GM21576 (cell line): ENCODE results near the gene ZNF821.
A peak's percentile ranks its signal among the peaks of the same experiment; 100 is the strongest.
"Not testable (repeated sequence)": the region's sequence is repeated elsewhere in the genome, so short reads cannot be mapped to it uniquely, and the experiment has no call there.

ENCODE experiments used
- ATAC-seq: cut with Tn5 transposase; IDR thresholded peaks from one replicate; pipeline ENCODE4 v1.9.1; 2021; ENCODE audit warnings: mild to moderate bottlenecking, moderate library complexity; ENCODE audit not compliant: unreplicated experiment

Gene ZNF821

DNA sequence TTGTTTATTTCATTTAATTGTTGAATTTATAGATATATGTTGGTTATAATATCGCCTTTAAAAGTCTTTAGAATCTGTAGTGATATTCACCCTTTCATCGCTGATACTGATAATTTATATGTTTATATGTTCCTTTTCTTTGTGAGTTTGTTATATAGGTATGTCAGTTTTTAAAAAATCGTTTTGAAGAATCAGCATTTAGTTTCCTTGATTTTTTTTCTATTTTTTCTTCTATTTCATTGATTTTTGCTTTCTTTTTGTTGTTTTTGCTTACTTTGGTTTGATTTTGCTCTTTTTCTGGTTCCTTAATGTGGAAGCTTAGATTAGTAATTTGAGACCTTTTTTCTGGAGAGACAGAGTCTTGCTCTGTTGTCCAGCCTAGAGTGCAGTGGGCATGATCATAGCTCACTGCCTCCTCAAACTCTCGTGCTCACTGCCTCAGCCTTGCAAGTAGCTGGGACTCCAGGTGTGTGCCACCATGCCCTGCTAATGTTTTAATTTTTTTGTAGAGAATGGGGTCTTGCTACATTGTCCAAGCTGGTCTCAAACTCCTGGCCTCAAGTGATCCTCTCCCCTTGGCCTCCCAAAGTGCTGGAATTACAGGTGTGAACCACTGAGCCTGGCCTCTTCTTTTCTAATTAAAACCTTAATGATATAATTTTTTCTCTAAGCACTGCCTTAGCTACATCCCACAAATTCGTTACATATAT, 18.8 kb upstream of the ZNF821 start:
- no peak for ATAC-seq

DNA sequence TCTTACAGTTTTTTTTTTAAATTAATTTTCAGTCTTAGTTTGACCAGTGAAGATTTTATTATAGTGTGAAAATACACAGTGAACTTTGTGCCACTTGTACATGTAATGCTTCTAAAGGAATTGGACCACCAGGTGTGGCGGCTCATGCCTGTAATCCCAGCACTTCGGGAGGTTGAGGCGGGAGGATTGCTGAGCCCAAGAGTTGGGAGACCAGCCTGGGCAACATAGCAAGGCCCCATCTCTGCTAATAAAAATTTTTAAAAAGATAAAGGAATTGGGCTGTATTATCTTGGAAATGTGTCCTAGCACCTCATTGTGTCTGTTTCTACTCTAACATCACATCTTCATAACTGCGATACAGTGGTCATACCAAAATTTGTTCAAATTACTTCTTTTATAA, 15.2 kb upstream of the ZNF821 start:
- no peak for ATAC-seq

DNA sequence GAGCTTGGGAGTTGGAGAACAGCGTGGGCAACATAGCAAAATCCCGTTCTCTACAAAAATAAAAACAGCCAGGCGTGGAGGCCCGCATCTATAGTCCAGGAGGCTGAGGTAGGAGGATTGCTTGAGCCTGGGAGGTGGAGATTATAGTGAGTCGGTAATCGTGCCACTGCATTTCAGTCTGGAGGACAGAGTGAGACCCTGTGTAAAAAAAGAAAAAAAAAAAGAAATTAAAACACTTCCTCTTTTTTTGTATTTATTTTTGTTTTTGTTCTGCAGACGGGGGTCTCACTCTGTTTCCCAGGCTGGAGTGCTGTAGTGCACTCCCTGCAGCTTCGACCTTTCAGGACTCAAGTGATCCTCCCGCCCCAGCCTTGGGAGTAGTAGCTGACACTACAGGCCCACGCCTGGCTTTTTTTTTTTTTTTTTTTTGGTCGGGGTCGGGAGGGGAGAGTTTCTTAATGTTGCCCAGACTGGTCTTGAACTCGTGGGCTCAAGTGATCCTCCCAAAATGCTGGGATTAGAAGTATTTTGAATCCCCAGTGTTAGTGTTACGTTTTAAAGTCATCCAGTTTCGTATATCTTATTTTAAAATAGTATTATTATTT, 12.9 kb upstream of the ZNF821 start:
- no peak for ATAC-seq

DNA sequence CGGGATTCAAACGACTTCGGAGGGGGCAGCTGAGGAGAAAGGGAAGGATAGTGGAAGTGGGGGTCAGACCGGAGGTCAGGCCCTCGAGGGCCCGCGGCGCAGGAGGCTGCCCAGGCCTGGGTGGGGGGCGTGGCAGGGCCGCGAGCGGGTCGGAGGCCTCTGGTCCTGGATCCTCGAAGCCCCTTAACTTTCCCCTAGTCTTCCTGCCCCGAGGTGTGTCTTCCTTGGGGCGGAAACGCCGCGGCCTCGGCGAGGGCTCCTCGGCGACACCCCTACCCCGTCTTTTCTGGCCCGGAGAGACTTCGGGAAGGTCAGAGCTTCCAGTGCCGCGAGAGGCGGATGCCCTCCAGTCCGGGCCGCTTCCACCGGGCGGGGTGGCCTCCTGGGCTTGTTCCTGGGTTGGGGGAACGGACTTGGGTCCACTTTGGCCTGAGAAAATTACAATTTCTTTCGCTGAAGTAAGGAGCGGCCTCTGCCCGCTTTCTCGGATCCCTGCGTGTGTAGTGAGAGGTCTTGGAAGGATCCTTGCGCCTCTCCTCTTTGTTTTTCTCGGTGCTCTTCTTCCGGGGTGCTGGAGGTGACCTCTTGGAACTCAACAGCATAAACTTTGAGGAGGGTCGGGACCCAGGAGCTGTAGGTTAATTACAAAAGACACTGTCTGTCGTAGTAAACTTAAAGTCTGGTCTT, 11.8 kb upstream of the ZNF821 start:
- ATAC-seq = peak; percentile 16

DNA sequence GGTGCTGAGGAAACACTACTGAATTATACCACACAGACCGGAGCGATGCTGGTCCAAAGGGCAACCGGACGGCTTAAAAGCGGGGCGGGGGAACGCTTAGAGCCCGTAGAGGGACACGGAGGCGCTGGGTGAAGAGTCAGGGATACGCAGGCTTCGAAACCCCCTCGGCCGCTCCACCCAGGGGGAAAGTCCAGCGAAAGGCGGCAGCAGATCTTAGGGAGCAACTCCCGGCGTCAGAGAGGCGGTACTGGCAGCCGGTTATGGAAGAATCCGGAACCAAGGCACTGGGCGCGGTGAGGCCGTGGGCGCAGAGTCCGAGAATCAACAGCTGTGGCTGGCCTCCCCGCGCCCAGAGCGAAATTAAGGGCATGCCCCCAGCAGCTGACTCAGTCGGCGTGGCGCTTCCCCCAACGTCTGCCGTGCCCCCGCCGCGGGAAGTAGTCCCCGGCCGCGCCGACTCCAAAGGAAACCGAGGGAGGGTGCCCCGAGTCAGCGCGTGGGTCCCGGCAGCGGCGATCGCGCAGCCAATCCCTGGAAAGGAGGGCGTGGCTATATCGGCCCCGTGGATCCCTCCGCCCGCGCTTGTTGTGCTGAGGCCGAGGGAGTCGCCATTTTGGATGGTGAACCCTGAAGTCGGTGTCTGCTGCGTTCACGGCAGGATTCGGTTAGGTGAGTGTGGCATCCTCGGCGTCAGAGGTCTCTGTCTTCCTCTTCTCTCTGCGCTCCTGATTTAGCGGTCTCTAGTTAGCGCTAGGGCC, 11.1 kb upstream of the ZNF821 start, which contains the start of gene IST1:
TSS of gene IST1 (plus strand) at position 611 of the 758 bp plus-strand sequence. CDS start 20,110 bp downstream, outside the sequence.
- ATAC-seq = peak; percentile 79

DNA sequence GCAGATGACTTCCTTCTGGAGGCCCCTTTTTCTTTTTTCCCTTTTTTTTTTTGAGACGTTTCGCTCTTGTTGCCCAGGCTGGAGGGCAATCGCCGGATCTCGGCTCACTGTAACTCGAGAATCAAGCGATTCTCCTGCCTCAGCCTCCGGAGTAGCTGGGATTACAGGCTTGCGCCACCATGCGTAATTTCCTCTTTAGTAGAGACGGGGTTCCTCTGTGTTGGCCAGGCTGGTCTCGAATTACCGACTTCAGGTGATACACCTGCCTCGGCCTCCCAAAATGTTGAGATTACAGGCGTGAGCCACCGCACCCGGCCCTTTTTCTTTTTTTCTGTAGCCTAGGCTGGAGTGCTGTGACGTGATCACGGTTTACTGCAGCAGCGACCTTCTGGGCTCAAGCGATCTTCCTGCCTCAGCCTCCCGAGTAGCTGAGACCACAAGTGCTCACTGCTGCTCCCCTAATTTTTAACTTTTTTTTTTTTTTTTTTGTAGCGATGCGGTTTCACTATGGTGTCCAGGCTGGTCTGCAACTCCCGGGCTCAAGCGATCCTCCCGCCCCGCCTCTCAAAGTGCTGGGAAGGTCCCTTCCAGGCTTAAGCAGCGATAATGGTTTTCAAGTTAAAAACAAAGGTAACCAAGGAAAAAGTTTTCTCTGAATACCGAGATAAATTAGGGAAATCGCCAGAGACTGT, 10.4 kb upstream of the ZNF821 start:
- peak; percentile 32 for ATAC-seq

DNA sequence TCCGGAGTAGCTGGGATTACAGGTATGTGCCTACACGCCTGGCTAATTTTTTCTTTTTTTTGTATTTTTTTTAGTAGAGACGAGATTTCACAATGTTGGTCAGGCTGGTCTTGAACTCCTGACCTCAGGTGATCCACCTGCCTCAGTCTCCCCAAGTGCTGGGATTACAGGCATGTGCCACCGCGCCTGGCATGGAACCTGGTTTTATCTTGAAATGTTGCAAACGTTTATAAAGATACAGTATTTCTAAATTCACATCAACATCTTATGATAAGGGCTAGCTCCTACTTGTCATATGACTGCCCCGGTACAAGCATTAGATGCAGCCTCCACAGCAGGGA, 9.9 kb upstream of the ZNF821 start:
- ATAC-seq = no peak

DNA sequence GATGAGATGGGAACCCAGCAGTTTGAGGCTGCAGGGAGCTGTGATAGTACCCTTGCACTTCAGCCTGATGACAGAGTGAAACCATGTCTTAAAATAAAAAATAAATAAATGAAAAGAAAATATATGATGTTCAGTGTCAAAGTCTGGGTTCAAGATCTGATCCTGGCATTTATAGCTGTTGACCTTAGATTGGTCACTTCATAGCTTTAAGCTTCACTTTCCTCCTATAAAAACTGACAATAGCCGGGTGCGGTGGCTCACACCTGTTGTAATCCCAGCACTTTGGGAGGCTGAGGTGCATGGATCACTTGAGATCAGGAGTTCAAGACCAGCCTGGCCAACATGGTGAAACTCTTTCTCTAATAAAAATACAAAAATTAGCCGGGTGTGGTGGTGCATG, 5.2 kb upstream of the ZNF821 start:
- no peak for ATAC-seq

DNA sequence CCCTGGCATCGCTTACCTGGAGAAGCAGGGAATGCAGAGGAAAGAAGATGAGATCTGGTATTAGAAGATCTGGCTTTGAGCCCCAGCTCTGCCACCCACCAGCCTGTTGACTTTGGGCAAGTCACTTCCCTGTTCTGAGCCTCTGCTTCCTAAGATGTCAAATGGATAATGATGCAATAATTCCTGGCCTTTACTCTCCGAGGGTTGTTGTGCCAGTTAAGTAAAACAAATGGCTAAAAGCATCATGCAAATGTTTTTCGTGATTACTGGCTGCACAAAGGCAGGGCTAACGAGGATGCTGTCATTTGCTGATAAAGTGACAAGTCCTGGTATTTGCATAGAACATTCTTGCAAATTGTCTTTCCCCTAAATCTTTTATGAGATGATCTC, 1.3 kb upstream of the ZNF821 start:
- ATAC-seq = no peak

DNA sequence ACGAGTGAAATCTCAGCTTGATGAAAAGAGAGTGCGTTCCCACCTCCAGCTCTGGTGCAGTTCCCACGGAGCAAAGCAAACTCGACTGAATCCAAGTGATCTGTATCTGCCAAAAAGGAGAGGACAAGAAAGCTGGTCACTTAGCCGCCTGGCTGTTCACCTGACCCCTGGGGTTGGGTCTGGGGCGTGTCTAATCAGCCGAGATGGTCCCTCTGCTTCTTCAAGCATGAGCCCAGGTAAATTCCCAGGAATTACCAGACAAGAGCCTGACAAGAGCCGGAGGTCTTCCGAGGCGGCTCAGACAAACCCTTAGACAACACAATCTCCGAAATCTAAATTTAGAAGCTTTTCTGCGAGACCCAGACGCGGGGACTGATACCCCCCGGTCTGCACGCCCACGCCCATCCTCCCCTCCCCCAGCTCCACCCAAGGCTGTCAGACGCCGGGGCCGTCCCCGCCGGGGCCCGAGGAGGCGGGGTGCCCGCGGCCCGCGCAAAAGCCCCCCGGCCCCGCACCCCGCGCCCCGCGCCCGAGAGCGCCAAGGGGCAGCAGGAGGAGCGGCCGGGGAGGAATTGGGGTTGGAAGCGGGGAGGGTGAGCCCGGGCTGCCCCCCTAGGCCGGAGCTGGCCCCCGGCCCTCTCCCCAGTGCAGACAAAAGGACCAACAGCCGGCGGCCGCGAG, 674 bp downstream of the ZNF821 start:
- ATAC-seq = peak; percentile 57

DNA sequence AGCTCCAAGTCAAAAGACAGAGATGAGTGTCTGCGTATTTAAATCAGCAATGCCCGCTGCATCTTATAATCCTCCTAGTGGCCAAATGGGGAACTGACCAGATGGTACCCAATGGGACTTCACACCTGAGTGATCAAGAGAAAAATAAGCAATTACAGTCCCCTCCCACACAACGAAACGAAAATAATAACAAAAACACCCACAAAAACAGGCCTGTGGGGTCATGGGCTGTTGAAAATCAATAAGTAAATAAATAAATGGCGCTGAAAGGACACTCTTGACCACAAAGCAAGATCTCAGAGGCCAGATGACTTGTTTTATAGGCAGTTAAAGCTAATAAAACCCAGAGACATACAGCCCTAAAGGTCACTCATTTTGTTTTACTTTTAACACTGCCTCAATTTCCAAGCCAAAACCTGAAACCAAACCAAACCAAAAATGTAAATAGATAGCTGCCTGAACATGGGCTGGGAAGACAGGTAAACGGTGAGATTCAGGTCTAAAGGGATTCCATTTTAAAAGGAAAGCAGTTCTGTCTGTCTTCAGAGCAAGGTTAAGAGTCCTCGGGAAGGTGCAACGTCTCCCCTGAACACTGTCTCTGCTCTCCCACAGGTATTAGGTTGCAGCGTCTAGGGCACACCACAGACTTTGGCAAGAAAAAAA, 1.3 kb downstream of the ZNF821 start:
- ATAC-seq = peak; percentile 40

DNA sequence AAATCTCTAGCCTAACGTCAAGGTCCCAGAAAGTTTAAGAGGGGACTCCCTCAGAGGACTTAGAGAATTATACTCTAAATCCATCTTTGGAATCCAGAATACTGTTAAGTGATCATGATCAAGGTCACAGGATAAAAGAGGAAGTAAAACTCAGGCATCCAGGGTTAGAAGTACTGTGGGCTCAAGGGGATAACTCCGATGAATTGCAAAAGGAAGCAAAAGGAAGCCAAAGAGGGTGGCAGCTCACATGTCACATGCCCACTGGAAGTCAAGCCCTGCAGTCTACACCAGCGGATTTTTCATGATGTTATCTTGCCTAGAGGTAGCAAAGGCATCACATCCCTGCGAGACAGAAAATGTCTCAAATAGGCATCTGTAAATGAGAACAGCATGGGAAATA, 3.8 kb downstream of the ZNF821 start:
- no peak for ATAC-seq

DNA sequence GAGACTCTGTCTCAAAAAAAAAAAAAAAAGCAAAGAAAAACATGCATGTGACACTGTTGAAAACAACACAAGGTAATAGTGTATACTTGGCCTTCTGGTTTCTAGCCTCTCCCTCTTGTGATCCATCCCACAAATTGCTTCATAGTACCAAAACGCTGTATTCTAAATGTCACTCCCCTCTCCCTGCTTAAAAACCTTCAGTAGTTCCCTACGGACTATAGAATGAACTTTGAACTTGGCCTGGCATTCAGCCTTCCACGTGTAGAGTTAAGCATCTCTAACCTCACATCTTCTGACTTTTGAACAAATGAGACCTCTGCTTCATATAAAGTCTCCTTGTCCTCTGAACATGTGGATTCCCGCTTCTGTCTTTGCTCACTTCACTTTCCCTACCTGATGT, 5.1 kb downstream of the ZNF821 start:
- no peak for ATAC-seq

DNA sequence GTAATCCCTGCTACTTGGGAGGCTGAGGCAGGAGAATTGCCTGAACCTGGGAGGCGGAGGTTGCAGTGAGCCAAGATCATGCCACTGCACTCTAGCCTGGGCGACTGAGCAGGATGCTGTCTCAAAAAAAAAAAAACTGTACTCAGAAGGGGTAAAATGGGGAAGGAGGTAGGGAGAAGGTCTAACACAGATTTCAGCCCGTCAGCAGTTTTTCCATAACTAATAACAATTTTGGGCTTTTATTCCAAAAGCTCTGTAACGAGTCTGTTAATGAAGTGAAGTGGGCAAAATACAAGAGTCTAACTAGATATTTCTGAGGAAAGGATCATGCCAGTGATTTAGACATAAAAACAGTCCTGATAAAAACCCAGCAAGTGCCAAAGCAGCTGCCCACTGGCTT, 10.8 kb downstream of the ZNF821 start:
- ATAC-seq = no peak

DNA sequence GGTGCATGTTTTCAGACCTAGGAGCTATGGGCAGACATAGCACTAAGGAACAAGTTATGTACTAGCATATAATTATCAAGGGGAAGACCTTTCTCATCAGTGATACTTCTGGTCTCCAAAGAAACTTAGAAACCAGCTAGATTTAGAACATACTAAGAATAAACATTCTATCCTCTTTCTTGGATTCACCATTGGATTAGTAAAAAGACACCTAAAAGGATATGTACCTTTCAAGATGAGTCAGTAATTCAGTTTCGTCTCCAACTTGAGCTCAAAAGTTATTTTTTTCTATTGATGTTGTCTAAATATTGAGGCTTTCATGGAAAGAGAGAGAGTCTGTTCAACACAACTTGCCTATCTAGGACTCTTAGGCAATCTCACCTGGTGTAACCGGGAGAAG, 13.2 kb downstream of the ZNF821 start:
- no peak for ATAC-seq

DNA sequence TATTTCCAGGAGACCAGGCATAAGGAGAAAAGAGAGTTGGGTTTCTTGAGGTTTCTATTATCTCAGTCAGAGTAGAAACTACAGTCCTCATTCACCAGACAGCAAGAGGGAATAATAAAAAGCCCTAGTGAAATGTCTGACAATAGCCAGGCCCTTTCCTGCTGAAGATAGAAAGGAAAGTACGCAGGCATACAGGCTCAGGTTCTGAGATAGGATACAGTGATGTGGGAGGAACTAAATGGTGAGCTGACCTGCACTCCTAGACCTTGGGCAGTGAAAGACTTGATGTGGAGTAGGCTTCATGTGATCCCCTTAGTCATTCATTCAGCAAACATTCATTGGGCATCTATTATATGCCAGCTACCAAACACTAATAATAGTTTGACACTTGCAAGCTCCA, 14.9 kb downstream of the ZNF821 start:
- ATAC-seq = no peak

DNA sequence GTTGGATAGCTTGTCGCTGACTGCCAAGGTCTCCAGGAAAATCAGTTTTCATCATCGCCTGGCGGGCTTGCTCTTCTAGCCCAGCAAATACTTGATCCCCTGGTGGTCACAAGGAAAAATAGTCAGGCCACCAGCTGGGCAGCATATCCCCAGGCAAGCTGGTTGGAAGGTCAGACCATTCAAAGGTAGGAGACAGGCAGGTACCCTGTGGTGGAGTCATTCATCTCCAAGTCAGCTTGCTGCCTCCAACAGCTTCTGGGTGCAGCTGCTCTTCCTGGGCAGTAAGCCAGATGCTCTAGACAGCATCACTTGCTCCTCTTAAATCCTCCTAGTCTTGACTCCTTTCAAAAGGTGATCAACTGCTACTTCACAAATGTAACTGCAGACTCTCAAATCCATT, 16.0 kb downstream of the ZNF821 start:
- no peak for ATAC-seq

DNA sequence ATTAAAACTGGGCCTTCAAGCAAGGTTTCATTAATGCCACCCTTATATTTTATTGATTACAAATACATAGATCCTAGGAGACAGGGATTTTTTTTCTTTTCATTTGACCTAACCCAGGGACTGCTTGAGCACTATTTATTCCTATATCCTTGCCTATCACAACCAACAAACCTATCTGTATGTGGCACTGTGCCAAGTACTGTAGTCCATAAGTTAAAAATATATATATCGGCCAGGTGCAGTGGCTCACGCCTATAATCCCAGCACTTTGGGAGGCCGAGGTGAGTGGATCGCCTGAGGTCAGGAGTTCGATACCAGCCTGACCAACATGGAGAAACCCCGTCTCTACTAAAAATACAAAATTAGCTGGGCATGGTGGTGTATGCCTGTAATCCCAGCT, 16.8 kb downstream of the ZNF821 start:
- not testable (repeated sequence) for ATAC-seq

DNA sequence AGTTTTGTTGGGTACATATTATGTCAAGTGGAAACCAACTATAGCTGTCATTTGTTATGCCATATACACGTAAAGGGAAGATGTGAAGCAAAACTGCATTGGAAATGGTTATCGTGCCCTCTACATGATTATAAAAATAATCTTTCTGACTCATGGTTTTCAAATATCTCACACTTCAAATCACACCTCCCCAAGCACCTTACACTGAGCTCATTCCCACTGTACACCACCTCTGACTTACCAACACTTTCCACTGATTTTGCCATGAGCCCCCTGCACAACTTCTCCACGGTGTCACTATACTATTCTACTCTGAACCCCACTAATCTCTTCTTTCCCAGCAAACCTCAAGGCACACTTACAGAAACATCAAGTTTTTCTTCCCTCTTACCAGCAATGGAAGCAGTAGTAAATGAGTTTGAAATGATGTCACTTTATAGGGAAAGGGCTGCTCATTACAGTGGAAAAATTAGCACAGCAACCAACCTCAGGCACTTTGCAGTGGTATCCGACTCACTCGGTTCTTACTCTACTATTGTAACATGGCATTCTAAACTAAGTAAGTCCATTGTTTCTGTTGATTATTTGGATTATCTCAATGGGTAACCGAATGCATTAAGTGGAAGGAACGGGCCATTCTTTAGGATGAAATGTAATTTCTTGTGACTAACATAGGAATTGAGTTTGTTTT, 18.7 kb downstream of the ZNF821 start:
- no peak for ATAC-seq
